Stimulated activated CD4-positive, alpha-beta T cell treated with anti-CD3 and anti-CD28 coated beads, Interleukin-4, amount 100 ng/mL, for 24 hours (primary cell): ENCODE results near the gene MED12L.
A peak's percentile ranks its signal among the peaks of the same experiment; 100 is the strongest.
"Not testable (repeated sequence)": the region's sequence is repeated elsewhere in the genome, so short reads cannot be mapped to it uniquely, and the experiment has no call there.

Source experiments
- DNase-seq: peaks from one replicate; pipeline ENCODE4 v3.0.0-alpha.2; 2020

The MED12L gene

DNA sequence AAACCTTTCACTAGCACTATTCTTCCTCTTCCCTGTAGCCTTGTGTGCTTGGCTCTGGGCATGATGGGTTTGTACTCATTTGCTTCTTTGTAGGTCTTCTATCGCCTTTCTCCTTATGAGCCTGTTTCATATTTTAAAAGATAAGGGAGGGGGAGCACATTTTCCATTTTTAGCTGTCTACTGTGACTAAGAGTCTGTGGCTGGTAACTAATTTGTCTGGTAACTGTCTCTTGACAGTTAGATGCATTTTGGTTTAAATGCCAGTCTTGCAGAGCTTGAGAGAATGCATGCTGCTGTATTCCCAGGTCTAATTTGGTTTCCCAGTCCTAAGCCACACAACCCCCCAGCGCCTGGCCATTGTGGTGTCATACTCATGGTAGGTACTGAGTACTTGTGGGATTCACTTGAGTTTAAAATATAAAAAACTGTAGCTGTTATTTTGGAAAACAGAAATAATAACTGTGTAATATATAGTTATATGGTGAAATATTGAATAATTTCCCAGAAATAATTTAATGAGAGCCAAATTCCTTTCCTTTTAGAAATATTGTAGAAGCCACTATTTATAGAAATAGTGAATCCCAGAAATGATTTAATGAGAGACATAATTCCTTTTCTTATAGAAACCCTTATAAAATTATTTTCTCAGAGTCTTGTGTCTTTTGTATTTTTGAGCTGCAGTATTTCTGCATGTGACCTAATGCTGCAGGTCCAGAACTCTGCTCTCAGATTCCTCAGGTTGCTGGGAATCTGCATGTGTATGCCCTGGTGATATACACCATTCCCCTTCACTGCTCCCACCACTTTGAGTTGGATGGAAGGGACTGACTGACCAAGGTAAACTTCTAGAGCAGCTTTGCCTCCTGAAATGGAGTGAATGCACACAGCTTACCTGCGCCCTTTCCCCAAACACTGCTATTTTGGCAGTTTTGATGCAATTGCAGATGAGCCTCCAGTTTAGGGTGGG lies 131.5 kb downstream of the MED12L start:
- DNase-seq, result no peak

DNA sequence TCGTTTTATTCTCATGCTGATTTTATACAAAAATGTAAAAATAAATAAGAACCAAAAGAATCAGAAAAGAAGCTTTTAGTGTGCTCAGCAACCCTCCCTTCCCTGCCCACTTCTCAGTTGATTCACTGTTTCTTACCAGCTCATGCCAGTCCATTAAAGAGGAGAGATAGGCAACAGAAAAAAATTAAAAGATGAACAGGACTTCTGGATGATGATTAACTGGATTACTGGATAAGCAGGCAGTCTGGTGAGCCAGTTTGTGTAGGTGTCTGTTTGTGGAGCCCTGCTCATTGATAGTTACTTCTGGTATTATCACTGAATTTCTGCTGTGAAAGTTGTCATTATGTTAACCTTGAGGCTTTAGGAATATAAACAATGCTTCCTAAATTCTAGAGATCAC lies 132.7 kb downstream of the MED12L start:
- DNase-seq, result no peak

DNA sequence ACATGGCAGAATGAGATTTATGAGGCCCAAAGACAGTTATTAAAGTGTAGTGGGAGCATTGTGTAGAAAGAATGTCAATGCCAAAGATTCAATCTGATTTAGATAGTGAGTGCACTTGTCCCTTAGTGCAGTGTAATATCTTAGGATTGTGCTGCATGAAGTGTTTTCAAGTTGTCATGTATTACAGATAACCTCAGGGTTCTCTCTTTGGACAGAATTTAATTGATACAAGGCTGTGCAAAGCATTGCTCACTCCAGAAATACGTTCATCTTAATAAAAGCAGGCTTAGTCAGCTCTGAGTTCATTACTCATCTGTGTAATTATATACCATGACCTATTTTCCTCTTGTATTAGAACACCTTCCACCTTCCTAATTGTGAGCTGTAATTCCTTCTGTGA lies 133.6 kb downstream of the MED12L start:
- DNase-seq, result no peak

GRCh38 chr3:151224268-151224866 lies 138.9 kb downstream of the MED12L start:
- DNase-seq, result no peak

DNA sequence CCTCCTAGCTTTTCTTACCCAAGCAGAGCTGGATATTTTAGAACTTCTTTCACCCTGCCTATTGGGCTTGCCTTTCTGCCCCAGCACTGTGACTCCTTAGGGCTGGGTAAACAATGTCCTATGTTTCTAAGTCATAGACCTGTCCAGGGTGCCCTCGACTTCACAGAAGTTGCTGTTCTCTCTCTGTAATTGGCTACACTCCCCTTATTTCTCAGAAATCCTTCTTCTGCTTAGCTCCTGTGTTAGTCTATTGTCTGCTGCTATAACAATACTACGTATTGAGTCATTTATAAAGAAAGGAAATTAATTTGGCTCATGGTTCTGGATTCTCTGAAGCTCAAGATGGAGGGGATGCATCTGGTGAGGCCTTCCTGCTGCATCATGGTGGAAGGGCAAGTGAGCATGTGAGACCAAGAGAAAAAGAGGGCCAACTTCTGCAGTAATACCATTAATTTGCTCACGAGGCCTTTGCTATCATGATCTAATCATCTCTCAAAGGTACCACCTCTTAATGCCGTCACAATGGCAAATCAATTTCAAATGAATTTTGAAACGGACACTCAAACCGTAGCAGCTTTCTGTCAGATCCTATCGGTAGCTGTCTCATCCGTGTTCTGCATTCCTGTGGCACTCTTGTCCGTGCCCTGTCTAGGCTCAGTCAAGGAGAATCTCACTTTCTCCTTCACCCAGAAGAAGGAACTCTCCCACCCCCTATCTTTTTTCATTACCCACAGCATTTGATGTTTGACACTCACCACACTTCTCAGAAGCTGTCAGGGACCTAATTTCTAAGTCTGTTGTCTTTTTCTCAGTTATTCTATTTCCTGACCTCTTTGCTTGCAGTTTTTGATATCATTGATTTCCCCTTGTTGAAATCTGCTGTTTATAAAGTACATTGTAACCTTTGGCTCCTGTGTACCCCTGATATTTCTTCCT lies 139.8 kb downstream of the MED12L start:
- DNase-seq, result no peak

- no peak for DNase-seq
Observed at GRCh38 chr3:151226088-151226563, 140.7 kb downstream of the MED12L start.

GRCh38 chr3:151226825-151227224 lies 141.4 kb downstream of the MED12L start:
- DNase-seq, result no peak

- DNase-seq, result no peak
Observed at GRCh38 chr3:151227266-151227806, 141.9 kb downstream of the MED12L start.

DNA sequence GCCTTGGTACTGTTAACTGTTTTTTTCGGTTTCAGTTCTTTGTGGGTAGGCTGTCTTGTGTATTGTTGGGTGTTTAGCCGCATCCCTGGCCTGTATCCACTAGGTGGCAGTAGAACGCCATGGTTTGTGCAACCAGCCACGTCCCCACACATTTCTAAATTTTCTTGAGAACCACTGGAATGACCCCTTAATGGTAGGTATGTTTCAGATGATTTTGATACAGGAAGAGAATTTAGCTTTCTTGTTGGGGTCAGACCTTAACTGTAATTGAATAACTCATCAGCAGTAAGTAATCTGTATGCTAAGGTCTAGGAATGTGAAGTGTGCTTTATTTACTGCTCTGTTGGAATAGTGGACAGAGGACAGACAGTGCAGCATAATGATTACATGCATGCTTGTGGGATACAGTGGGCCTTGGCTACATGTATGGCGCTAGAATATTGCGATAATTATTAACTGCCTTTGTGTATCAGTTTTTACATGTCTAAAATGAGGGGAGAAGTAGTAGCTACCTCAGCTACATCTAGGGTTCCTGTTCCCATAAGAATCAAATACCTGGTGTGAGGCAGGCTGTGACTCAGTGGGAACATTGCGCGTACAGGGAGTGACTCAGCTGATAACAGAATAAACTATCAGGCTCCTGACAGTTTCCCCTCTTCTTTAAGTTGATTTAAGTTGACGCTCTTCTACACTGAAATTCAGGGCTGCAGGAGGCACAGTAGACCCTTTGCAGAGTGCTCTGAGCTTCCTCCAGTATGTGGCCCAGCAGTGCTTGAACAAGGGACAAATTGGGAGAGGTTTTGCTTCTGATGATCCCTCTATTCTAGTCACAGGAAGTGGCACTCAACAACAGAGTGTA lies 142.6 kb downstream of the MED12L start:
- peak; percentile 85 for DNase-seq

- no peak for DNase-seq
Observed at GRCh38 chr3:151228666-151229040, 143.2 kb downstream of the MED12L start.

GRCh38 chr3:151230646-151231045 lies 145.2 kb downstream of the MED12L start:
- DNase-seq, result no peak

GRCh38 chr3:151232403-151232802 lies 146.9 kb downstream of the MED12L start:
- not testable (repeated sequence) for DNase-seq

DNA sequence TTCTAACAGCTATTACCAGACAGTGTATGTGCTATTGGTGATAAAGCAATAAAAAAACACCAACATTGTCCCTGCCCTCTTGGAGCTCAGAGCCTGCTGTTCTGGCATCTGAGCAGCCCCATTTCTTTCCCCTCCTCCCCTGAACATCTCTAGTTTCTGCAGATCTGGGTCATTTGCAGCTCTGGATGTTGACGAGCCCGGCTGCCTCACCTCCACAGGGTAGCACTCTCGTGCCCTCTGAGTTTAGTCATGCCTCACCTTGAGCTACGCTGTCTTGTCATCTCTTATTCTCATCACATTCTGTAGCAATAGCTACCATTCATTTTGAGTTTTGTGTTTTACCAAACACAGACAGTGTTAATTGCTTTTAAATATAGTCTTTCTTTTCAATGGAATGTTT lies 147.5 kb downstream of the MED12L start:
- no peak for DNase-seq

- DNase-seq, result no peak
Observed at GRCh38 chr3:151234825-151235224, 149.4 kb downstream of the MED12L start.

GRCh38 chr3:151236316-151236715 lies 150.9 kb downstream of the MED12L start:
- DNase-seq, result no peak

GRCh38 chr3:151236736-151237135 lies 151.3 kb downstream of the MED12L start:
- DNase-seq, result no peak

- DNase-seq, result not testable (repeated sequence)
Observed at GRCh38 chr3:151242006-151242405, 156.5 kb downstream of the MED12L start.

DNA sequence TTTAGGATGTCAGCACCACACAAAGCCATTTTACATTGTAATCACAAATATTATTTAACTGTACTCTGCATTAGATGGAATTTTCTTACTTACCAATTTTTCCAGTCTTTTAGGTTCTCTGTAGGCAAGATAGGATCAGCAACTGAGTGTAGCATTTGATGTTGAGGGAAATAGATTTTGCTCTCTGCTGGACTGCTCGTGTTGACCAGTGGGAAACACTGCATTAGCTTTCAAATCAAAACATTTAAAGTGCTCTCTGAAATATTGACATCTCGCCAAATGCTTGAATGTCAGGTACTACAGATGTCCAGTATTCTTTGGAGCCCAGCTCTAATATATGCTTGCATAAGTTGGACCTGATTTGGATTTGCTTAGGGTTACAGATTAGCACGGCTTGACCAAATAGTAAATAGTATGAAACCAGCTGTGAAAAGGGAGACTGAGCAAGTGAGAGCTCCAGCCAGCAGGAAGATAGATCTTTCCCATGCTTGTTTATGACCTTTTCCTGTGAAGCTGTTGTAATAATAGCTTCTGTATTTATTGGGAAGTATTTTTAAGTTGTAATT lies 163.4 kb downstream of the MED12L start:
- no peak for DNase-seq

DNA sequence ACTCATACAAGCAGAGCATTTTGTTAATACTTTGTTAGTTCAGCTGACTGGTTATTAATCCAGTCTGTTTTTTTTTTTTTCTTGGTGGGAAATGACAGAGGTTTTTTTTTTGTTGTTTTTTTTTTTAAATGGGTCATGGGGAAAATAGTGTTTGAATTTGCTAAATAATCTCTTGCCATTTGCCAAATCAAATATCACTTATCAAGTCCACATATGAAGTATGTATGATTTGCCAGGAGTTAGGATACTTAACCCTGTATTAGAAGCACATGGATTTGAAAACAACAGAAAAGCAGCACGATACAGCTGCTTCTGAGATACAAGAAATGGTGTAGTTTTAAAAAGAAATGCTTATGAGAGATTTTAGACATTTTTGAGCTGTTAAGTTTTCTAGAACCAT lies 171.3 kb downstream of the MED12L start:
- DNase-seq, result no peak

DNA sequence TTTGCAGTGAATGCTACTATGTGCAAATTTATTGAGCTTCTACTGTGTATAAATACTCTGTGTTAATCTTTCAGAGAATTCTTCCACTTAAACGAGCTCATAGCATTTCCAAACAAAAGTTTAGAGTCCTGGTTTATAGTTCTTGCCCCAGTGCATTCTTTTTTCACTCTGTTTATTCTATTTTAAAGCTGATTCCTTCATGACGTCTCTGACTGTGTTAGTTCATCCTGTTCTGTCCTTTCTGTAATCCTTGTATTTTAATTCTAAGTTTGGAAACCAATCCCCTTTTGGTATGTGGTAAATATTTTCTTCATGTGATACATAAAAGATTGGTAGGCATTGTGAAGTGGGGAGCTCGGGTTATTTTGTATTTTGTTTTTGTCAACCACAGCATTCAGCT lies 174.2 kb downstream of the MED12L start:
- no peak for DNase-seq

GRCh38 chr3:151262871-151263525 lies 177.5 kb downstream of the MED12L start:
- no peak for DNase-seq
